ENCODE data around the gene PCDHA4.
"Not testable (repeated sequence)": the region's sequence is repeated elsewhere in the genome, so short reads cannot be mapped to it uniquely, and the experiment has no call there.

DNA sequence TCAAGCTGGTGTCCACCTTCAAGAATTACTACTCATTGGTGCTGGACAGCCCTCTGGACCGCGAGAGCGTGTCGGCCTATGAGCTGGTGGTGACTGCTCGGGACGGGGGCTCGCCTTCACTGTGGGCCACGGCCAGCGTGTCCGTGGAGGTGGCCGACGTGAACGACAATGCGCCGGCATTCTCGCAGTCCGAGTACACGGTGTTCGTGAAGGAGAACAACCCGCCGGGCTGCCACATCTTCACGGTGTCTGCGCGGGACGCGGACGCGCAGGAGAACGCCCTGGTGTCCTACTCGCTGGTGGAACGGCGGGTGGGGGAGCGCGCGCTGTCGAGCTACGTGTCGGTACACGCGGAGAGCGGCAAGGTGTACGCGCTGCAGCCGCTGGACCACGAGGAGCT lies 4.5 kb upstream of the PCDHA4 start:
- TF ChIP-seq, protein P1, sequence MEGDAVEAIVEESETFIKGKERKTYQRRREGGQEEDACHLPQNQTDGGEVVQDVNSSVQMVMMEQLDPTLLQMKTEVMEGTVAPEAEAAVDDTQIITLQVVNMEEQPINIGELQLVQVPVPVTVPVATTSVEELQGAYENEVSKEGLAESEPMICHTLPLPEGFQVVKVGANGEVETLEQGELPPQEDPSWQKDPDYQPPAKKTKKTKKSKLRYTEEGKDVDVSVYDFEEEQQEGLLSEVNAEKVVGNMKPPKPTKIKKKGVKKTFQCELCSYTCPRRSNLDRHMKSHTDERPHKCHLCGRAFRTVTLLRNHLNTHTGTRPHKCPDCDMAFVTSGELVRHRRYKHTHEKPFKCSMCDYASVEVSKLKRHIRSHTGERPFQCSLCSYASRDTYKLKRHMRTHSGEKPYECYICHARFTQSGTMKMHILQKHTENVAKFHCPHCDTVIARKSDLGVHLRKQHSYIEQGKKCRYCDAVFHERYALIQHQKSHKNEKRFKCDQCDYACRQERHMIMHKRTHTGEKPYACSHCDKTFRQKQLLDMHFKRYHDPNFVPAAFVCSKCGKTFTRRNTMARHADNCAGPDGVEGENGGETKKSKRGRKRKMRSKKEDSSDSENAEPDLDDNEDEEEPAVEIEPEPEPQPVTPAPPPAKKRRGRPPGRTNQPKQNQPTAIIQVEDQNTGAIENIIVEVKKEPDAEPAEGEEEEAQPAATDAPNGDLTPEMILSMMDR (IDR thresholded peaks at IDR 0.05), result not testable (repeated sequence)
- TF ChIP-seq FOXJ3 (CRISPR knock-in tag; IDR thresholded peaks at IDR 0.05); RCOR1 (IDR thresholded peaks at IDR 0.05; ENCODE audit: low read length); EZH2phosphoT487 (IDR thresholded peaks at IDR 0.05; ENCODE audit: borderline replicate concordance, low read depth); JUND (IDR thresholded peaks at IDR 0.05); YY1 (IDR thresholded peaks at IDR 0.05; ENCODE audit: low read depth); TEAD4 (IDR thresholded peaks at IDR 0.05; ENCODE audit: borderline replicate concordance, insufficient read depth); FOXM1 (IDR thresholded peaks at IDR 0.05; ENCODE audit: low read depth); NRF1 (IDR thresholded peaks at IDR 0.05; ENCODE audit: low read depth, low read length): not testable (repeated sequence)
- TF ChIP-seq, protein P2, sequence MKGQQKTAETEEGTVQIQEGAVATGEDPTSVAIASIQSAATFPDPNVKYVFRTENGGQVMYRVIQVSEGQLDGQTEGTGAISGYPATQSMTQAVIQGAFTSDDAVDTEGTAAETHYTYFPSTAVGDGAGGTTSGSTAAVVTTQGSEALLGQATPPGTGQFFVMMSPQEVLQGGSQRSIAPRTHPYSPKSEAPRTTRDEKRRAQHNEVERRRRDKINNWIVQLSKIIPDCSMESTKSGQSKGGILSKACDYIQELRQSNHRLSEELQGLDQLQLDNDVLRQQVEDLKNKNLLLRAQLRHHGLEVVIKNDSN (IDR thresholded peaks at IDR 0.05; ENCODE audit: borderline replicate concordance, low read depth), result not testable (repeated sequence)
- TF ChIP-seq, protein P3, sequence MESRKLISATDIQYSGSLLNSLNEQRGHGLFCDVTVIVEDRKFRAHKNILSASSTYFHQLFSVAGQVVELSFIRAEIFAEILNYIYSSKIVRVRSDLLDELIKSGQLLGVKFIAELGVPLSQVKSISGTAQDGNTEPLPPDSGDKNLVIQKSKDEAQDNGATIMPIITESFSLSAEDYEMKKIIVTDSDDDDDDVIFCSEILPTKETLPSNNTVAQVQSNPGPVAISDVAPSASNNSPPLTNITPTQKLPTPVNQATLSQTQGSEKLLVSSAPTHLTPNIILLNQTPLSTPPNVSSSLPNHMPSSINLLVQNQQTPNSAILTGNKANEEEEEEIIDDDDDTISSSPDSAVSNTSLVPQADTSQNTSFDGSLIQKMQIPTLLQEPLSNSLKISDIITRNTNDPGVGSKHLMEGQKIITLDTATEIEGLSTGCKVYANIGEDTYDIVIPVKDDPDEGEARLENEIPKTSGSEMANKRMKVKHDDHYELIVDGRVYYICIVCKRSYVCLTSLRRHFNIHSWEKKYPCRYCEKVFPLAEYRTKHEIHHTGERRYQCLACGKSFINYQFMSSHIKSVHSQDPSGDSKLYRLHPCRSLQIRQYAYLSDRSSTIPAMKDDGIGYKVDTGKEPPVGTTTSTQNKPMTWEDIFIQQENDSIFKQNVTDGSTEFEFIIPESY (IDR thresholded peaks at IDR 0.05; ENCODE audit: borderline replicate concordance, low read depth), result not testable (repeated sequence)

All from SK-N-SH (cell line).